ENCODE measurements around the gene TCEA3. TPM values are rescaled to one million over a fixed set of nuclear protein-coding genes. Genes with fewer than 3 reads are reported as not detected.

TCEA3 gene
- total RNA-seq, 4 donors from 2014 or later: 21.4 to 45.8 (median 26.6) TPM

Other genes starting within 250 kb of the TCEA3 start
- gene HTR1D, start 207.2 kb downstream of the TCEA3 start, total RNA-seq: under 1 TPM in 1 of 4 donors, not detected in 3; 0.46 TPM
- 10 to 100 TPM; 67.5 to 91.1 (median 73.6) TPM for gene HNRNPR, start 80.5 kb downstream of the TCEA3 start, total RNA-seq
- gene ZNF436, start 54.9 kb downstream of the TCEA3 start, total RNA-seq: 10 to 100 TPM; 14.9 to 18.8 (median 16.6) TPM
- 10 to 100 TPM; 21.3 to 37.7 (median 31.0) TPM for gene ASAP3, start 59.4 kb upstream of the TCEA3 start, total RNA-seq
- under 1 TPM in 2 of 4 donors, not detected in 2; 0.08 to 0.17 TPM for gene E2F2, start 106.5 kb upstream of the TCEA3 start, total RNA-seq
- 100 to 1,000 TPM; 144 to 270 (median 221) TPM for gene ID3, start 134.8 kb upstream of the TCEA3 start, total RNA-seq

Data from gastroesophageal sphincter (tissue), 4 donors.